OCI-LY1 (cell line): ENCODE data around the gene COMMD7.

ENCODE experiments used
- H2AFZ ChIP-seq: fragments of 200-600 bp; sonication (generic), shearing (Covaris generic); 2 replicates; pipeline ENCODE4 v1.6.0; 2014; ENCODE audit warnings: antibody characterized with exemption, mild to moderate bottlenecking, low read length
- H3F3A ChIP-seq: fragments of 200-600 bp; sonication (generic), shearing (Covaris generic); 2 replicates; pipeline ENCODE4 v1.6.0; 2014; ENCODE audit warnings: mild to moderate bottlenecking, antibody characterized with exemption, low read length, moderate library complexity; ENCODE audit not compliant: insufficient read depth
- H3K27ac ChIP-seq: fragments of 200-600 bp; sonication (generic); 2 replicates; pipeline ENCODE4 v1.5.1; 2014; ENCODE audit warnings: low read length, mixed run types, mild to moderate bottlenecking, low read depth; ENCODE audit not compliant: poor library complexity, severe bottlenecking
- H3K27me3 ChIP-seq: fragments of 200-600 bp; sonication (generic); 2 replicates; pipeline ENCODE4 v1.6.0; 2014; ENCODE audit warnings: antibody characterized with exemption, mild to moderate bottlenecking, low read length, moderate library complexity; ENCODE audit not compliant: insufficient read depth
- H3K36me3 ChIP-seq: fragments of 200-600 bp; sonication (generic); 2 replicates; pipeline ENCODE4 v1.6.1; 2014; ENCODE audit warnings: mild to moderate bottlenecking, antibody characterized with exemption, low read length, moderate library complexity, mixed read lengths; ENCODE audit not compliant: insufficient read depth
- H3K4me1 ChIP-seq: fragments of 200-600 bp; sonication (generic); 2 replicates; pipeline ENCODE4 v1.5.1; 2014; ENCODE audit warnings: mild to moderate bottlenecking, low read length, moderate library complexity; ENCODE audit not compliant: insufficient read depth, severe bottlenecking
- H3K4me2 ChIP-seq: fragments of 200-600 bp; sonication (generic), shearing (Covaris generic); 2 replicates; pipeline ENCODE4 v1.6.1; 2014; ENCODE audit warnings: low read length
- H3K4me3 ChIP-seq: fragments of 200-600 bp; sonication (generic); 2 replicates; pipeline ENCODE4 v1.5.1; 2014; ENCODE audit warnings: low read length, low read depth, mild to moderate bottlenecking, mixed read lengths; ENCODE audit not compliant: poor library complexity, severe bottlenecking
- H3K79me2 ChIP-seq: fragments of 200-600 bp; shearing (Covaris generic); 2 replicates; pipeline ENCODE4 v1.6.1; 2016; ENCODE audit warnings: mixed run types, low read length, mixed read lengths; ENCODE audit not compliant: insufficient read depth
- H3K9ac ChIP-seq: fragments of 200-600 bp; sonication (generic), shearing (Covaris generic); 2 replicates; pipeline ENCODE4 v1.6.1; 2014; ENCODE audit warnings: mild to moderate bottlenecking, low read length, mixed read lengths
- H3K9me2 ChIP-seq: fragments of 200-600 bp; sonication (generic), shearing (Covaris generic); 2 replicates; pipeline ENCODE4 v1.6.1; 2014; ENCODE audit warnings: low read depth, mild to moderate bottlenecking, low read length, mixed read lengths
- H3K9me3 ChIP-seq: fragments of 200-600 bp; shearing (Covaris generic); 2 replicates; pipeline ENCODE4 v1.6.1; 2014; ENCODE audit warnings: low read length, mixed read lengths
- H4K20me1 ChIP-seq: fragments of 200-600 bp; sonication (generic), shearing (Covaris generic); 2 replicates; pipeline ENCODE4 v1.6.0; 2016; ENCODE audit warnings: mild to moderate bottlenecking, low read length; ENCODE audit not compliant: insufficient read depth
- EZH2 ChIP-seq: fragments of 200-600 bp; sonication (generic), shearing (Covaris generic); IDR thresholded peaks from 2 replicates; pipeline ENCODE4 v1.8.0; 2017; ENCODE audit warnings: borderline replicate concordance, mixed run types, mild to moderate bottlenecking, antibody characterized with exemption, low read length, moderate library complexity, mixed read lengths
- TF ChIP-seq, protein P1 (sequence below): fragments of 200-600 bp; sonication (generic), shearing (Covaris generic); IDR thresholded peaks from 2 replicates; pipeline ENCODE4 v1.5.1; 2017; ENCODE audit warnings: mild to moderate bottlenecking, antibody characterized with exemption, low read length, moderate library complexity, mixed read lengths

Gene COMMD7

GRCh38 chr20:32753731-32754130 lies 10.5 kb upstream of the COMMD7 start:
- no peak overlapping the region for H3K4me3 ChIP-seq
- no peaks in the 10 kb centered on the region for H3K27me3 ChIP-seq
- H3K36me3 ChIP-seq, result no peaks in the 10 kb centered on the region
- H3K9me2 ChIP-seq, result no peaks in the 10 kb centered on the region
- no peaks in the 10 kb centered on the region for H3K9me3 ChIP-seq
- no peak overlapping the region for H3K9ac ChIP-seq
- no peaks in the 10 kb centered on the region for H3K4me1 ChIP-seq
- no peak overlapping the region for H3K27ac ChIP-seq
- no peaks in the 10 kb centered on the region for H4K20me1 ChIP-seq
- no peaks in the 10 kb centered on the region for H3K79me2 ChIP-seq
- H3F3A ChIP-seq, result no peaks in the 10 kb centered on the region
- no peak overlapping the region for H3K4me2 ChIP-seq
- H2AFZ ChIP-seq, result no peak overlapping the region
- no peak for TF ChIP-seq EZH2
- TF ChIP-seq, protein P1, sequence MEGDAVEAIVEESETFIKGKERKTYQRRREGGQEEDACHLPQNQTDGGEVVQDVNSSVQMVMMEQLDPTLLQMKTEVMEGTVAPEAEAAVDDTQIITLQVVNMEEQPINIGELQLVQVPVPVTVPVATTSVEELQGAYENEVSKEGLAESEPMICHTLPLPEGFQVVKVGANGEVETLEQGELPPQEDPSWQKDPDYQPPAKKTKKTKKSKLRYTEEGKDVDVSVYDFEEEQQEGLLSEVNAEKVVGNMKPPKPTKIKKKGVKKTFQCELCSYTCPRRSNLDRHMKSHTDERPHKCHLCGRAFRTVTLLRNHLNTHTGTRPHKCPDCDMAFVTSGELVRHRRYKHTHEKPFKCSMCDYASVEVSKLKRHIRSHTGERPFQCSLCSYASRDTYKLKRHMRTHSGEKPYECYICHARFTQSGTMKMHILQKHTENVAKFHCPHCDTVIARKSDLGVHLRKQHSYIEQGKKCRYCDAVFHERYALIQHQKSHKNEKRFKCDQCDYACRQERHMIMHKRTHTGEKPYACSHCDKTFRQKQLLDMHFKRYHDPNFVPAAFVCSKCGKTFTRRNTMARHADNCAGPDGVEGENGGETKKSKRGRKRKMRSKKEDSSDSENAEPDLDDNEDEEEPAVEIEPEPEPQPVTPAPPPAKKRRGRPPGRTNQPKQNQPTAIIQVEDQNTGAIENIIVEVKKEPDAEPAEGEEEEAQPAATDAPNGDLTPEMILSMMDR, result no peak

- H3K9me3 ChIP-seq, result no peaks in the 10 kb centered on the region
- H3K27me3 ChIP-seq, result no peaks in the 10 kb centered on the region
- H3K36me3 ChIP-seq, result no peaks in the 10 kb centered on the region
- no peak overlapping the region for H3K4me2 ChIP-seq
- H3K4me3 ChIP-seq, result no peak overlapping the region
- H3K79me2 ChIP-seq, result no peaks in the 10 kb centered on the region
- H3K4me1 ChIP-seq, result no peaks in the 10 kb centered on the region
- no peak for TF ChIP-seq EZH2
- TF ChIP-seq, protein P1, result no peak
- H3K9me2 ChIP-seq, result no peaks in the 10 kb centered on the region
- H2AFZ ChIP-seq, result no peak overlapping the region
- no peak overlapping the region for H3K9ac ChIP-seq
- no peaks in the 10 kb centered on the region for H4K20me1 ChIP-seq
- H3K27ac ChIP-seq, result no peak overlapping the region
- H3F3A ChIP-seq, result no peaks in the 10 kb centered on the region
These were observed 9.4 kb upstream of the COMMD7 start for GRCh38 chr20:32752458-32753250.

GRCh38 chr20:32751702-32752457 lies 8.6 kb upstream of the COMMD7 start:
- Histone ChIP-seq H2AFZ (no peak overlapping the region), H3K27me3 (no peaks in the 10 kb centered on the region), H3K9me3 (no peaks in the 10 kb centered on the region), H3F3A (no peaks in the 10 kb centered on the region), H3K79me2 (no peaks in the 10 kb centered on the region), H3K4me1 (peaks cover 2% of the 10 kb centered on the region), H3K4me2 (no peak overlapping the region), H3K9me2 (no peaks in the 10 kb centered on the region), H4K20me1 (no peaks in the 10 kb centered on the region), H3K4me3 (no peak overlapping the region), H3K9ac (no peak overlapping the region), H3K36me3 (no peaks in the 10 kb centered on the region), H3K27ac (no peak overlapping the region)
- TF ChIP-seq, protein P1, result no peak
- no peak for TF ChIP-seq EZH2
